Lower lobe of right lung (tissue), 2 donors: ENCODE data around the gene GRK4. TPM values are rescaled to one million over a fixed set of nuclear protein-coding genes. Genes with fewer than 3 reads are reported as not detected.

Source experiments
- ATAC-seq, 2 donors: fragments of 200-7000 bp; cut with Tn5 transposase; one replicate each; pipeline ENCODE4 v1.9.1; 2020 to 2022; ENCODE audit warnings: mild to moderate bottlenecking in 2 of 2, moderate library complexity in 2 of 2
- DNase-seq: peaks from one replicate; pipeline ENCODE4 v3.0.0-alpha.2; 2020
- H3K27ac ChIP-seq: fragments of 200-600 bp; one replicate; pipeline ENCODE4 v1.8.0; 2022
- H3K27me3 ChIP-seq: fragments of 200-600 bp; one replicate; pipeline ENCODE4 v1.8.0; 2022; ENCODE audit warnings: low read depth
- H3K36me3 ChIP-seq: fragments of 200-600 bp; one replicate; pipeline ENCODE4 v1.8.0; 2022; ENCODE audit warnings: mild to moderate bottlenecking
- H3K4me1 ChIP-seq: fragments of 200-600 bp; one replicate; pipeline ENCODE4 v1.8.0; 2022
- H3K4me3 ChIP-seq: fragments of 200-600 bp; one replicate; pipeline ENCODE4 v1.8.0; 2022; ENCODE audit warnings: mild to moderate bottlenecking
- H3K9me3 ChIP-seq: fragments of 200-600 bp; one replicate; pipeline ENCODE4 v1.8.0; 2022
- intact Hi-C: fragments of 100-400 bp; cut with DNase I; formaldehyde crosslinking; loops from one replicate; pipeline ENCODE4 v1.11.0; 2022
- total RNA-seq: library from RNA; stranded (reverse); fragmentation: NEBNext Ultra II Directional; extraction: Animal tissue kit (Norgen Biotek cat#: 25700); gene quantifications from one replicate; pipeline ENCODE4 v1.2.1, GENCODE V29; 2021
- TF ChIP-seq, protein P1 (sequence below): fragments of 200-600 bp; IDR thresholded peaks from one replicate; pipeline ENCODE4 v1.8.0; 2022; ENCODE audit warnings: antibody characterized with exemption, mild to moderate bottlenecking
- donor health status: DM: no; HTN: yes; CAD: no; lungs with severe emphysema.

The GRK4 gene
- total RNA-seq, 1 donor from 2014 or later: 7.1 TPM

DNA sequence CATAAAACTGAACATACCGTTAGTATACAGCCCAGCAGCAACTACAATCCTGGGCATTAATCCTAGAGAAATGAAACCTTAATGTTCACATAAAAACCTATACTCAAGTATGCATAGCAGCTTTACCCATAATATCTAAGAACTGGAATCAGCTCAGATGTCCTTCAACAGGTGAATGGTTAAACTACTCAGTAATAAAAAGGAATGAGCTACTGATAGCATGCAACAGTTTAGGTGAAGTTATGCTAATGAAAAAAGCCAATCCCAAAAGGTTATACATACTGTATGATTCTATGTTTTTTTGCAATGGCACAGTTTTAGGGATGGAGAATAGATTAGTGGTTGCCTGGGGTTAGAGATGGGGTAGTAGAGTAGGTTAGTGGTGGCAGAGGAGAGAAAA, 120.4 kb downstream of the GRK4 start:
- intact Hi-C loops: no loop called here
- H3K27me3 ChIP-seq: no peaks in the 10 kb centered on the region
- no peak for ATAC-seq

DNA sequence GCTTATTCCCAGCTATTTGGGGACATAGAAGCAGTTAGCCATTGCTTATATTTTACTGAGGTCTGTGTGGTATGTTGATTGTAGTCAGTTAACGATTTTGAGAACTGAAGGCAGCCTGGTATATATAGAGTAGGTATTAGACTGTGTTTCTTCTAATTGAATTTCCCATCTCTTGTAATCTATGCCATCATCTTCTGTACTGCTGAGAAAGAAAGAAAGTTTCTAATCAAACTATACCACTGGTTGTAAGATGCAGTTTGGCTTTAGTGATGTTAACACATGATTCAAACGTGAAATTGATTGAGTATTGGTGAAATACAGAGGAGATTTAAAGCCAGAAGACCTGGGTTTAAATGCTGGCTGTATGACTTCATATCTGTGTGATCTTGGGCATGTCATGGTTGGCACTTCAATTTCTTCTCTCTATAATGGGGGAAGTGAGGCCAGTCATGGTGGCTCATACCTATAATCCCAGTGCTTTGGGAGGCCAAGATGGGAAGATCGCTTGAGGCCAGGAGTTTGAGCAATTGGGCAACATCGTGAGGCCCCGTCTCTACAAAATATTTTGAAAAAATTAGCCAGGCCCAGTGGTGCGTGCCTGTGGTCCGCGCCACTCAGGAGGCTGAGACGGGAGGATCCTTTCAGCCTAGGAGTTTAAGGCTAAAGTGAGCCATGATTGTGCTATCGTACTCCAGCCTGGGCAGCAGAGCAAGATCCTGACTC, 122.7 kb downstream of the GRK4 start:
- DNase-seq: no peak
- TF ChIP-seq, protein P1, sequence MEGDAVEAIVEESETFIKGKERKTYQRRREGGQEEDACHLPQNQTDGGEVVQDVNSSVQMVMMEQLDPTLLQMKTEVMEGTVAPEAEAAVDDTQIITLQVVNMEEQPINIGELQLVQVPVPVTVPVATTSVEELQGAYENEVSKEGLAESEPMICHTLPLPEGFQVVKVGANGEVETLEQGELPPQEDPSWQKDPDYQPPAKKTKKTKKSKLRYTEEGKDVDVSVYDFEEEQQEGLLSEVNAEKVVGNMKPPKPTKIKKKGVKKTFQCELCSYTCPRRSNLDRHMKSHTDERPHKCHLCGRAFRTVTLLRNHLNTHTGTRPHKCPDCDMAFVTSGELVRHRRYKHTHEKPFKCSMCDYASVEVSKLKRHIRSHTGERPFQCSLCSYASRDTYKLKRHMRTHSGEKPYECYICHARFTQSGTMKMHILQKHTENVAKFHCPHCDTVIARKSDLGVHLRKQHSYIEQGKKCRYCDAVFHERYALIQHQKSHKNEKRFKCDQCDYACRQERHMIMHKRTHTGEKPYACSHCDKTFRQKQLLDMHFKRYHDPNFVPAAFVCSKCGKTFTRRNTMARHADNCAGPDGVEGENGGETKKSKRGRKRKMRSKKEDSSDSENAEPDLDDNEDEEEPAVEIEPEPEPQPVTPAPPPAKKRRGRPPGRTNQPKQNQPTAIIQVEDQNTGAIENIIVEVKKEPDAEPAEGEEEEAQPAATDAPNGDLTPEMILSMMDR: no peak
- Histone ChIP-seq H3K27me3 (no peaks in the 10 kb centered on the region), H3K4me1 (no peaks in the 10 kb centered on the region), H3K9me3 (no peaks in the 10 kb centered on the region), H3K36me3 (peaks cover 35% of the 10 kb centered on the region), H3K4me3 (no peak overlapping the region), H3K27ac (no peak overlapping the region)
- no peak for ATAC-seq
- intact Hi-C loops: no loop called here

More for the DNA sequence above, 120.4 kb downstream of the GRK4 start:
- H3K4me3 ChIP-seq: no peak overlapping the region
- H3K36me3 ChIP-seq: peaks cover 21% of the 10 kb centered on the region
- no peaks in the 10 kb centered on the region for H3K9me3 ChIP-seq
- no peaks in the 10 kb centered on the region for H3K4me1 ChIP-seq
- TF ChIP-seq, protein P1: no peak
- no peak for DNase-seq
- no peak overlapping the region for H3K27ac ChIP-seq

DNA sequence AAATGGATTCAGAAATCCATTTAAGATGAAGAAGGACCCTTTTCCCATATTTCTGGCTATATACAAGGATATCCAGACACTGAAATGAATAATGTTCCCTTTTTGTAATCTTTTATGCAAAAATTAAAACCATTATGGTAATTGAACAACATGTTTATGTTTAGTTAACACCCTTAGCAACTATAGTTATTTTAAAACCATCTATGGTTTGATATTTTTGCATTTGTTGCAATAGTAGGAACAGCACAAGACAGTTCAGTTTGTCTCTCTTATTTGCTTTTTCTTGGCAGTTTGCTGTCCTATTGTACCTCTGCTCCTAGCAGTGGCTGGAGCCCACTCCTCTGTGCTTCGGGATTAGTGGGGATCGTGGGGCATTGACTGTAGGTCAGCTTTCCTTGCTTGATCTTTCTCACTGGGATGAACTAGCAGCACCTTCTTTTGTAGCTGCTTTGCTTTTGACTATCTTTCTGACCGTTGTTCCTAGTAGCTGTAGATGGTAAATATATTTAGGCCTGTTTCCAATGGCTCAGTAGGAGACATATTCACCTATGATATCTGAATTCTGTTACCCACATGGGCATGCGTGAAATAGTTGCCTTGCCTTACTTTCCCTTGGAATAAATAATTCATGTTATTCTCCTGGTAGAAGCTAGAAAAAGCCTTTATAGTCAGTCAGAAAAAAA, 123.9 kb downstream of the GRK4 start:
- ATAC-seq (no peak), DNase-seq (no peak)
- Histone ChIP-seq H3K4me3 (no peak overlapping the region), H3K9me3 (no peaks in the 10 kb centered on the region), H3K27ac (no peak overlapping the region), H3K27me3 (no peaks in the 10 kb centered on the region), H3K36me3 (peaks cover 45% of the 10 kb centered on the region), H3K4me1 (no peaks in the 10 kb centered on the region)
- intact Hi-C loops: no loop called here
- TF ChIP-seq, protein P1: no peak

Other genes with a start within 250 kb of the GRK4 start
- gene TNIP2, start 207.2 kb upstream of the GRK4 start, total RNA-seq: 36.7 TPM
- gene SH3BP2, start 170.5 kb upstream of the GRK4 start, total RNA-seq: 102 TPM
- 279 TPM for gene ADD1, start 119.7 kb upstream of the GRK4 start, total RNA-seq
- 20.7 TPM for gene NOP14, start 165 bp upstream of the GRK4 start, total RNA-seq
- gene HTT-AS, start 111.0 kb downstream of the GRK4 start, total RNA-seq: not detected
- 73.1 TPM for gene HTT, start 111.1 kb downstream of the GRK4 start, total RNA-seq